Endodermal cell (in vitro differentiated cells): ENCODE measurements around the gene MAP7D2. TPM values are rescaled to one million over a fixed set of nuclear protein-coding genes. Genes with fewer than 3 reads are reported as not detected.
A peak's percentile ranks its signal among the peaks of the same experiment; 100 is the strongest.

Experiments
- DNase-seq: peaks from one replicate; pipeline ENCODE4 v3.0.0-alpha.2; 2017
- H3K27ac ChIP-seq: 2 replicates; pipeline ENCODE4 v1.5.1; 2013; ENCODE audit warnings: mild to moderate bottlenecking, low read depth, low read length, moderate library complexity
- H3K27me3 ChIP-seq: 2 replicates; pipeline ENCODE4 v1.6.1; 2013; ENCODE audit warnings: mild to moderate bottlenecking, low read length, moderate library complexity; ENCODE audit not compliant: insufficient read depth, control insufficient read depth, poor library complexity, severe bottlenecking
- H3K36me3 ChIP-seq: 2 replicates; pipeline ENCODE4 v1.7.0; 2013; ENCODE audit warnings: mild to moderate bottlenecking, low read length, moderate library complexity; ENCODE audit not compliant: control insufficient read depth, insufficient read depth
- H3K4me1 ChIP-seq: one replicate; pipeline ENCODE4 v1.7.0; 2013; ENCODE audit warnings: low read length; ENCODE audit not compliant: control insufficient read depth, insufficient read depth
- H3K4me3 ChIP-seq: 2 replicates; pipeline ENCODE4 v1.5.1; 2013; ENCODE audit warnings: mild to moderate bottlenecking, low read length, moderate library complexity
- H3K9ac ChIP-seq: 2 replicates; pipeline ENCODE4 v1.6.1; 2013; ENCODE audit warnings: mild to moderate bottlenecking, low read length, moderate library complexity; ENCODE audit not compliant: poor library complexity, severe bottlenecking; ENCODE audit errors: extremely low read depth
- H3K9me3 ChIP-seq: 2 replicates; pipeline ENCODE4 v1.6.1; 2013; ENCODE audit warnings: mild to moderate bottlenecking, low read length, moderate library complexity; ENCODE audit not compliant: control insufficient read depth
- H3K27ac Mint-ChIP-seq: 2 replicates; pipeline ENCODE4 v1.8.0; 2020; ENCODE audit warnings: mixed read lengths
- H3K27me3 Mint-ChIP-seq: 2 replicates; pipeline ENCODE4 v1.8.0; 2021; ENCODE audit warnings: mild to moderate bottlenecking, mixed read lengths; ENCODE audit not compliant: insufficient read depth
- H3K36me3 Mint-ChIP-seq: 2 replicates; pipeline ENCODE4 v1.8.0; 2020; ENCODE audit warnings: low read depth, mixed read lengths
- H3K4me1 Mint-ChIP-seq: 2 replicates; pipeline ENCODE4 v1.8.0; 2020; ENCODE audit warnings: mixed read lengths
- H3K4me3 Mint-ChIP-seq: 2 replicates; pipeline ENCODE4 v1.8.0; 2020; ENCODE audit warnings: mild to moderate bottlenecking, moderate library complexity, mixed read lengths
- H3K9me3 Mint-ChIP-seq: 2 replicates; pipeline ENCODE4 v1.8.0; 2020; ENCODE audit warnings: mild to moderate bottlenecking, mixed read lengths
- CTCF ChIP-seq: fragments of 200-600 bp; sonication (generic); conservative IDR thresholded peaks from 2 replicates; pipeline ENCODE4 v1.5.0; 2021; ENCODE audit warnings: antibody characterized with exemption, mild to moderate bottlenecking
- WGBS, 2 experiments: methylation state at CpG; one replicate each; pipeline versions ENCODE4 v1.1.5 to v1.1.7; 2013; ENCODE audit warnings: missing lambda C conversion rate in 2 of 2, mixed read lengths in 1 of 2; ENCODE audit not compliant: insufficient coverage in 1 of 2, insufficient read length in 1 of 2; 5-methylcytosine and 5-hydroxymethylcytosine counted together
- total RNA-seq, 2 donors: library from RNA; stranded (reverse); fragmentation: NEBNext Ultra II Directional in 1 of 2; extraction: Animal tissue kit (Norgen Biotek cat#: 25700) in 1 of 2; gene quantifications; 2 replicates in 1 of 2; 3 replicates in 1 of 2; pipeline ENCODE4 v1.2.1, GENCODE V29; 2021

The MAP7D2 gene
- total RNA-seq, 2 donors from 2014 or later = 1.5 to 1.9 TPM

DNA sequence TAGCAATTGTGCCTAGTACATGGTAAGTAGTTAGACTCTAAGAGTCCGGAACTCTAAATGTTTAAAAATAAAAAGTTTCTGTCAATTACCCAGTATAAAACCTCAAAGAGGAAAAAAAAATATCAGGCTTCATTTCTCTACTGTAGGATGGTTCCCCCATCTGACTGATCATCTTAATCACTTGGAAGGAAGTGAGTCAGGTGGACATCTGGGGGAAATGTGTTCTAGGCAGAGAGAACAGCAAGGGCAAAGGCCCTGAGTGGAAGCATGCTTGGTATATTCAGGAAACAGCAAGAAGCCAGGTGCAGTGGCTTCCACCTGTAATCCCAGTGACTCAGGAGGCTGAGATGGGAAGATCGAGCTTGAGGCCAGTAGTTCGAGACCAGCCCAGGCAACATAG, 27.8 kb upstream of the MAP7D2 start:
- Histone ChIP-seq H3K4me3 (no peak overlapping the region), H3K27me3 (no peaks in the 10 kb centered on the region), H3K36me3 (peaks cover 6% of the 10 kb centered on the region), H3K9me3 (no peaks in the 10 kb centered on the region), H3K9ac (no peak overlapping the region), H3K27ac (no peak overlapping the region), H3K4me1 (no peaks in the 10 kb centered on the region)
- no peak for TF ChIP-seq CTCF
- Mint-ChIP-seq H3K27me3 (no peaks in the 10 kb centered on the region), H3K4me1 (peaks cover 5% of the 10 kb centered on the region), H3K36me3 (peaks cover 3% of the 10 kb centered on the region), H3K9me3 (peaks cover 53% of the 10 kb centered on the region), H3K27ac (no peak overlapping the region), H3K4me3 (no peak overlapping the region)
- no peak for DNase-seq
- 93% methylated on average over 3 of the region's 3 CpGs; no CpG with 5 or more reads in 1 of the 2 experiments for WGBS, 2 experiments

GRCh38 chrX:20143561-20143960, 26.9 kb upstream of the MAP7D2 start:
- H3K4me1 ChIP-seq = no peaks in the 10 kb centered on the region
- TF ChIP-seq CTCF = no peak
- H3K36me3 ChIP-seq = peaks cover 14% of the 10 kb centered on the region
- peaks cover 12% of the 10 kb centered on the region for H3K36me3 Mint-ChIP-seq
- H3K4me1 Mint-ChIP-seq = peaks cover 10% of the 10 kb centered on the region
- no peaks in the 10 kb centered on the region for H3K27me3 ChIP-seq
- DNase-seq = no peak
- peaks cover 52% of the 10 kb centered on the region for H3K9me3 Mint-ChIP-seq
- no peak overlapping the region for H3K27ac ChIP-seq
- H3K9me3 ChIP-seq = no peaks in the 10 kb centered on the region
- no peak overlapping the region for H3K9ac ChIP-seq
- H3K4me3 Mint-ChIP-seq = no peak overlapping the region
- H3K4me3 ChIP-seq = no peak overlapping the region
- WGBS, 2 experiments = 100% methylated on average over 1 of the region's 2 CpGs; no CpG with 5 or more reads in 1 of the 2 experiments
- H3K27me3 Mint-ChIP-seq = no peaks in the 10 kb centered on the region
- H3K27ac Mint-ChIP-seq = no peak overlapping the region

- Histone ChIP-seq H3K4me3 (no peak overlapping the region), H3K9me3 (no peaks in the 10 kb centered on the region), H3K27ac (no peak overlapping the region), H3K9ac (no peak overlapping the region), H3K36me3 (peaks cover 19% of the 10 kb centered on the region), H3K27me3 (no peaks in the 10 kb centered on the region), H3K4me1 (no peaks in the 10 kb centered on the region)
- no peak for DNase-seq
- peaks cover 10% of the 10 kb centered on the region for H3K4me1 Mint-ChIP-seq
- no peaks in the 10 kb centered on the region for H3K27me3 Mint-ChIP-seq
- TF ChIP-seq CTCF = no peak
- H3K4me3 Mint-ChIP-seq = peak overlapping the region; percentile 83
- peaks cover 12% of the 10 kb centered on the region for H3K36me3 Mint-ChIP-seq
- H3K9me3 Mint-ChIP-seq = peaks cover 50% of the 10 kb centered on the region
- no peak overlapping the region for H3K27ac Mint-ChIP-seq
- WGBS, 2 experiments = 94 to 100% methylated on average over 4 to 6 of the region's 6 CpGs
Observed at GRCh38 chrX:20143111-20143510, 26.4 kb upstream of the MAP7D2 start.
